HK-2 (cell line): ENCODE results near the gene TENT4B.

Experiments used
- DNase-seq: peaks from one replicate; pipeline ENCODE4 v3.0.0-alpha.2; 2018; ENCODE audit not compliant: unreplicated experiment

Gene TENT4B

DNA sequence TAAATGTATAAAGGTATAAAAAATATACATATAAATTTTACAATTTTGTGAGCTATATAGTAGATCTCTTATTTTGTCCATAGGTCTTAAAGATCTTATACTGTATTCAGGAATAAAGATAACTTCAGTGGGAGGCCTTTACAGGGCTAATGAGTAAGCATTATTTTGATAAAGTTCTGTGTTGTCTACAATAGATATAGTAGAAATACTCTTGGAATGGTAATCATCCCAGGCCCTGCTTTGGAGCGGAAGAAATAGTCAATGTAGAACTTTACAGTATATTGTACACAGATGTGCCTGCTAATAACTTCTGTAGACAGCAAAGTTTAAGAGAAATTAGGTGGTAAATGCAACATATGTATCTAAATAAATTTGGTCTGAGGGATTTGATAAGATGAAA is 42.6 kb downstream of the TENT4B start:
- DNase-seq: no peak

DNA sequence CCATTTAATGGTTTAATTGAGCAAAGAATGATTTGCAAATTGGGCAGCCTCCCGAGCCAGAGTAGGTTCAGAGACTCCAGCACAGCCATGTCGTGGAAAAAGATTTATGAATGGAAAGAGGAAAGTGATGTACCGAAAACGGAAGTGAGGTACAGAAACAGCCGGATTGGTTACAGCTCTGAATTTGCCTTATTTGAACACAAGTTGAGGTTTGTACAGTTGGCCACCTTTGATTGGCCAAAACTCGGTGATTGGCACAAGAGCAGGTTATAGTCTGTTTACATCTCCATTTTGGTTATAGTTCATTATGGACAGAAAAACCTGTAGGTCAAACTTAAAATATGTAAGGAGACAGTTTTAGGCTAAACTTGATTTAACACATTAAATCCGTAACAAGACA is 44.5 kb downstream of the TENT4B start:
- no peak for DNase-seq

DNA sequence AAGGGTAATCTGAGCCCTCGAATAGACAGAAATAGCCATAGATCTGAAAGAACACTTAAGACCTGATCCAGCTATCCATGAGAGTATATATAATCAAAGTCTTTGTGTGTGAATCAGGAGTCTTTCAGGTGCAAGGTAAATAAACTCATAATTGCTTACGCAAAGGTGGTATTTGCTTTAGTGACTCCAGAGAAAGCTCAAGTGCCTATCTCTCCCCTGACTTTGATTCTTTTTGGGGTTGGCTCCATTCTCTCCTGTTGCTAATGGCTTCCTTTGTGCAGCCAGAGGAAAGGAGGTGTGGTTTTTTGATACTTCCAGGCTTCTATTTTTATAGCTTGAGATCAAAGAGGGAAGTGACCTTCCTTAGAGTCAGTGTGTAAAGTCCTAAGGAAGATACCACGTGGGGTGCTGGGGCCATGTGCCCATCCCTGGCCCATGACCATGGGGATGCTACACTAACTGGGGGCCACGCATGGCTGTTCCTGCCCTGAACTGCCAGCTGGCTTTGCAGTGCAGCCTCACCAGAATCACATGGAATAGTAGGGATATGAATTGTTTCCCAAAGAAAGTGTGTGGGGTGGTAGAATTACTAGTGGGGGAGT is 45.8 kb downstream of the TENT4B start:
- no peak for DNase-seq

DNA sequence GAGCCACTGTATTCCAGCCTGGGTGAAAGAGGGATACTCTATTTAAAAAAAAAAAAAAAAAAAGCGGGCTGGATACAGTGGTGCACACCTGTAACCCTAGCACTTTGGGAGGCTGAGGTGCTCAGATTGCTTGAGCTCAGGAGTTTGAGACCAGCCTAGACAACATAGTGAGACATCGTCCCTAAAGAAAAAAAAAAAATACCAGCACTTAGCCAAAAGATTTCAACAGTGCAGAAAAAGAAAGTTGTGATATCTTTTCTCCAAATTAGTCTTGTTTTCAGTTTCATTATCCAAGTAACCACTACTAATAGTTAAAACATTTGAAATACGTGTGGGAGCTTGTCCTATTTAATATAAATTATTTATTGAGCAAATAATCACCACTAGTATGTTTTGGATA is 48.7 kb downstream of the TENT4B start:
- DNase-seq: no peak

DNA sequence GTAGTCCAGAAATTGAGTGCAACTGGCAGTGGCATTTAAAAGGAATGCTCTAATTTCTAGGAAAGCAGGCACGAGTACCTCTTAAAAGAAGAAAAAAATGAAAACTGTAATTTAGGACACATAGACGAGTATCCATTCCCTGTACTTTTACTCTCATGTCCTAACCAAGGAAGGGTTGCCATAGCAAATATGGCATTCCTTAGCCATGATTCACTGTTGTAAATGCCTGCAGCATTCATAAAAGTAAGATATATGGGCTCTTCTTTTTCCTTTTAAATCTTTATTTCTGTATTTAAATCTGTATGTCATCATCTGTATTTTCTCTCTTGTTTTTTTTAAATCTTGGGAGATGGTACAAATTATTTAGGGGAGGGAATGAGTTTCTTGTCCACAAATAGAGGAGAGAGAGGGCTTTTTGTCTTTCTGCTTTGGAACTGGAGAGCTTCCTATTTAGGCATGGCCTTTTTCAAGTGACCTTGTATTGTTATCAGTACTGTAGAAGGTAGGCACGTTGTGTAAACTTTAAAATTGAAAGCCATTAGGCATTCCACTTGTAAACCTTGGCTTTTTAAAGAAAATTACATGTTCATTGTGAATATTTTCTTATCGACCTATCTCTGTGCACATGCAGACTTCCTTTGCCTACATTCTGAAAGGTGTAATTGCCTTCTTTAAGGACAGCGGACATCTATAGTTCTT is 50.0 kb downstream of the TENT4B start:
- DNase-seq: no peak

DNA sequence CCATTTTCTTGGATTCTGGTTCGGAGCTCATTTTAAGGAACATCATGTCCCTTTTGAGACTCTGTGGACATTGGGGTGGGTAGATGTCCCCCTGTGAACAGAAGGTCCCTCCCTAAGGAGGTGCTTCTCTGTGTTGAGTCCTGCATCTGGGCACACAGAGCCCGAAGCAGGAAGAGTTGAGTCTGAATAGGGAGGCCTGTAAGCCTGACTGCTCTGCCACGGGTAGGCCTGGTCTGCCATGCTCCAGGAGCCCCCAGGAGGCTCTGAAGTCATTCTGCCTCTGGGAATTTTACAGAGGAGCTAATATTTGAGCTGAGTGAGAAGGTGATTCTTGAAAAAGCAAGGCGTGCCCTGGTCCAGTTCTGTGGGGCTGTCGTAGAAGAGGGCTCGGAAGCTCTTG is 50.6 kb downstream of the TENT4B start:
- no peak for DNase-seq

DNA sequence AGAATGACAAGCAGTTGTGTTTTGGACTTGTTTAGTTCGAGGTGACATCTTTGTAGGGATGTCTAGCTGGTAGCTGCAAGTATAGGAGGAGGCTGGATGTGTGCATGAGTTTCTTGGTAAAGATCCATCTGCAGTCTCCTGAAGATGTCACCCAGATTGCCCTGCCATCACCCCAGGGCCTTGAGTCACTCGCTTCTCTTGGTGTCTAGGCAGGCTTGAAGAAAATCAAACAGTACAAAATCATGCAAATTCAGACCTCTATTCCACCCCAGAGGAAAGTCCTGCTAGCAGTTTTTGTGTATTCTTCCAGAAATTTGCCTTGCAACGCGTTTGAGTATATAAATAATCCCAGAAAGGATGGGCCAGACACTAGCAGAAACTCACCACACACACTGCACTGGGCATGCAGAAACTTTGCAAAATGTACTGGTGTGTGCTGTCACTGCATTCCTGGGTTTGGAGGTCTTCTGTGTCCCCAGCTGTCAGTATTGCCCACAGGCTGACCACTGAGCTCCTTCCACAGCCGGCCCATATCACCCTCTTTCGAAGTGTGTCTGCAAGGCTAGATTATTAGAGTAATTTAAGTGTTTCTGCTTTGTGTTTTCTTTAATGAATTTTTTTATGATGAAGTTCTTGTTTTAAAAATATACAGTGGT is 51.5 kb downstream of the TENT4B start:
- no peak for DNase-seq

DNA sequence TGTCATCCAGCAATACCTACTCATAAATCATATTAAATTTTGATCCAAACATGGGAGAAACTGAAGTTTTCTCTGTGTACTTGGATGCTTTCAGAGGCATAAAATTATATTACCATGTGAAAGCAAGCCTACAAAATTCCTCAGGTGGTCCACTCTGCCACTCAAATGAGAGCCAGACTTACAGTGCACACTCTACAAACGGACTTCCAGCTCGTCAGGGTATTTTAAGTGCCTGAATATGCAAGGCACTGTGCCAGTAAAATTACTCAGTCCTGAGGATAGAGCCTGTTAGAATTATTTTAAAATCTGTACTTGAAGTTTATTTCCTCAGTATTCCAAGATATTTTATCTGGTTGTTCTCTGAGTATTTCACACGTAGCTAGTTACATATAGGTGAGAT is 54.5 kb downstream of the TENT4B start:
- DNase-seq: no peak

DNA sequence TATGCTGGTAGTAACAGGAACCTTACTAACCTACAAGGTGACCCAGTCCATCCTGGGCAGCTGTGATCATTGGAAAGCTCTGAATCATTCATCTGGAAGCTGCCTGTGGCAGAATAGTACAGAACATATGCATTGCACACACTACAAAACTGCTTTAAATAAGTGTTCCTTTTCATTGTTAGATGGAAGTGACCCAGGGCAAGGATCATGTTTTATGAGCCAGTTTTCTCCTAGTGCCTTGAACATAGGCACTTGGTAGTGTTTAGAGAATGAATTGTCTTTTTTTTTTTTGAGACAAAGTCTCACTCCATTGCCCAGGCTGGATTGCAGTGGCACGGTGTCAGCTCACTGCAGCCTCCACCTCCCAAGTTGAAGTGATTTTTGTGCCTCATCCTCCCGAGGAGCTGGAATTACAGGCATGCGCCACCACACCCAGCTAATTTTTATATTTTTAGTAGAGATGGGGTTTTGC is 55.4 kb downstream of the TENT4B start:
- DNase-seq: no peak

DNA sequence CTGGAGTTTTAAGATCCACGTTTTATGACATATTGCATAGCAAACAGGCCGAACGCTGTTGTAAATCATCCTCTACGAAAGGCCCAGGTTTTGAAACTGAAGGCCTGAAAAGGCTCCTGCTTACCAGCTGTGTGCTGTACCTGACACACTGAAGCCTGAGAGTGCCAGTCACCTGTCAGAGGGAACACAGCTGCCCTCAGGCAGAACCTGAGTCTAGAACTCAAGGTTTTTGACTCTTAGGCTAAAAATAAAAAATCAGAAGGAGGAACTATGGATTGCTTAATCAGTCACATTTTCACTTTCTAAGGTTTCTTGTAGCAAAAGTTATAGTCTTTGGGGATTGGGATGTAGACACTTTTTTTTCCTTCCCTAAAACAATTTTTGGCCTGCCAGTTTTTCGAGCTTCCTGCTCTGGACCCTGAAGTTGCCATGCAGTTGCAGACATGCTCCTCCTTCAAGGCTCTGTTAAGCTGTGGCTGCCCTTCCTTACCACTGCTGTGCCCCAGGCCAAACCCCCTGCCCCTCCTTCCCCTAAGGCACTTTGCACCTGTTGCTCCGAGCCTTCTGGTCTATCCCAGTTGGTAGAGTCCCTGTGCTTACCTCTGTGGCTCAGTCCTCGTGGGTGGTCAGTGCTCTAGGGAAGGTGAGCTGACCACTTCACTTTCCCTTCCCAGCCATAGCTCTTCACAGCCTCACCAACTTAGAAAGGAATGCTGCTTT is 56.6 kb downstream of the TENT4B start:
- DNase-seq: no peak

DNA sequence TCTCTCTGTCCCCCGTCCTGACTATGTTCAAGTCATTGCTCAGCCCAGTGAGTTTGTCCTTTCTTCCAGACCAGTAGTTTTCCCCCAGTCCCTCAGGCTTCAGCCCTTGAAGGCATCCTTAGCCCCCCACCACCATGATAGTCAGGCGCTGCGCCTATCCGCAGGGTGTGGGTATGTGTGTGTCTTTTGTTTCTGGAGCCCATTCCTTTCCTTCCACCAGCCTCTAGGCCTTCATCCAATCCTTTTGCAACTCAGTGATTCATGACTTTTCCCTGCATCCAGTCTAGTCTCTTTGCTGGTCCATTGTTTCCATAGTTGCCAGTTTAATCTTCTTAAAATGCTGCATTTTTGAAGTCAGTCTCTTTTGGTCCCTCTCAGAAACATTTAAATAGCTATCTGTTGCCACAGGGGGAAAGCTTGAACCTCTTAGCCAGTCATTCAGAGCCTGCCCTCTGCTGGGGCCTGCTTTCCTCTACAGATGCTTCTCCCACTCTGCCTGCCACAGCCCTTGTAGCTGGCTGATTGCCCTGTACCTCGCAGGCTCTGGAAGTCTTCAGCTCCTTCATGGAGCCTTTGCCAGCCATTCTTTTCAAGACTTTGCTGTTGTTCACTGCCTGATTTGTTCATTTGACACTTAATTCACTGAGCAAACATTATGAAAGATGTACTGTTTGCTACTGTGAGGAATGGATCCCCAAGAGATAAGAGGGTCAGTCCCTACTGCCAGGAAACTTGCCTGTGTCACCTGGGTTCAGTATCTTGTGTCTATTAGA is 57.3 kb downstream of the TENT4B start:
- DNase-seq: peak; percentile 53

DNA sequence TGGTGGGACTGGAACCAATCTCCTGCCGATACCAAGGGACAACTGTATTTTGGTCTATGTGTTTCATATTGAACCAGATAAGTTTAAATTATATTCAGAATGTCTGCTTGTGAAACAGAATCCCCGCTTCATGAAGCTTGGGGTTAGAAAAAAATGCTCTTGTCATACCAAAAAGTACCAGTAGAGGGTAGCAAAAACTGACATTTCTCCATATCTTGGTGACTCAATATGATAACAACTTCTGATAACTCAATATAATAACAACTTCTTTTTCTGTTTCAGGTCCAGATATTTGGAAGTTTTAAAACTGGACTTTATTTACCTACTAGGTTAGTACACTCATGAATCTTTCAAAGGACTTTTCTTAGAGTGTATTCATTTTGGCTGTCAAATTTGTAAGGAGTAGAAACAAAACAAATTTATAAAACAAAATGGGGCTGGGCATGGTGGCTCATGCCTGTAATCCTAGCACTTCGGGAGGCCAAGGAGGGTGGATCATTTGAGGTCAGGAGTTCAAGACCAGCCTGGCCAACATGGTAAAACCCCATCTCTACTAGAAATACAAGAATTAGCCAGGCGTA is 60.9 kb downstream of the TENT4B start:
- DNase-seq: no peak

DNA sequence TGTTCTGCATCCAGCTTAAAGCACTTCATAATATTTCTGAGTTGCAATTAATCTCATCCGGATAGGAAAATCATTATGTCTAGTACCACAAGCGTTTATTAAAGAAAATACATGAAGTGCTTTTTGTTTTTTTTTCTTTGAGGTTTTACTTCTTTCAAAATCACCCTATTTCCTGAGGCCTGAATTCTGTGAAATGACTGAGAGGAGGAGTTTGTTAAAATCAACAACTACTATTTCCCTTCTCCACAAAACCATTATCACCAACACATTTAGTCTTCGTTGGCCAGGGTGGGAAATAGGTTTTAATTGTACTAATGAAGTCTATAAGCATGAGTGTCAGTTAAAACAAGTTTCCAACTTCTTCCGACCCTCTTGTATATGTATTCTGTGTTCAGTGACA is 62.6 kb downstream of the TENT4B start:
- DNase-seq: no peak

DNA sequence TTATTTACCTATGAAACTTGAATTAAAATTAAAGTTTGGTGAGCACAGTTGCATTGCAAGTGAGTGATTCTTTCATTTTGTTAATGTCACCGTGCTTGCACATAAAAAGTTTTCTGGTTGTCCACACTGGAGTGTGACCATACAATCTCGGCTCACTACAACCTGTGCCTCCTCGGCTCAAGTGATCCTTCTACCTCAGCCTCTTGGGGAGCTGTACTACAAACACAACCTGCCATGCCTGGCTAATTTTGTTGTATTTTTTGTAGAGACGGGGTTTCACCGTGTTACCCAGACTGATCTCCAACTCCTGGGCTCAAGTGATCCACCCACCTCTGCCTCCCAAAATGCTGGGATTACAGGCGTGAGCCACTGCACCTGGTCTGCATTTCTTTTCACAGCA is 63.1 kb downstream of the TENT4B start:
- no peak for DNase-seq

DNA sequence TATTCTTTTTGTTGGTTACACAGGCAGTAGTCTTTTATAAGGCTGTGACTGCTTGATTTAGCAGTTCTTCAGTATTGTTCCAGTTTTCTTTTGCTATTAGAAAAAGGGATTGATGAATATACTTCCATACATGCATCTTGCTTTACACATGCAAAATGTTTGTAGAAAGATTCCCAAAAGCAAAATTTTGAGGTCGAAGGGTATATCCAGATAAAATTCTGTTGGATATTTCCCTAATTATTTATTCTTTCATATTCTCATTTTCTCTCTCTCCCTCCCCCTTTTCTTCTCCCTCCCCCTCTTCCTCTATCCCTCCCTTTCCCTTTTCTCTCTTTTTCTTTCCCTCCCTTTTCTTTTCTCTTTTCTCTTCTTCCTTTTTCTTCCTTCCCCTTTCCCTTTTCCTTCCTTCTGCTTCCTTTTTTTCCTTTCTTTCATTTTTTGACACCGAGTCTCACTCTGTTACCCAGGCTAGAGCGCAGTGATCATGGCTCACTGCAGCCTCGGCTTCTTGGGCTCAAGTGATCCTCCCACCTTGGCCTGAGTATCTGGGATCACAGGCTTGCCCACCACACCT is 66.4 kb downstream of the TENT4B start:
- DNase-seq: no peak

DNA sequence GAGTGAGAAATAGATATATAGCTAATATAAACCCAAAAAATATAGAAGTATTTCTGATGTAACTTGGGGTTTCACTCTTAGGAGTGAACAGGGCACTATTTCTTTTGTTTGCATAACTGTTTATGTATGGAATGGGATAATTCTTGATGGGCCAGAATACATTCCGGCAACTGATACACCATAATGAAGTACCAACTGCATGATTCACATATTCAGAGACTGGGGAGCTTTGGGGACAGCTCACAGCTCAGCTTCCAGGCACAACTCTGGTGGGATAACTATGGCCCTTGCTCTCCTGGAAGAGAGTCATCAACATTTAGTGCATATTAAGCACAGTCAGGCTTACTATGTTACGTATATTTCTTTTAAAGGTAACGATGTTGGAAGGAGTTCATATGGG is 71.2 kb downstream of the TENT4B start:
- DNase-seq: no peak

DNA sequence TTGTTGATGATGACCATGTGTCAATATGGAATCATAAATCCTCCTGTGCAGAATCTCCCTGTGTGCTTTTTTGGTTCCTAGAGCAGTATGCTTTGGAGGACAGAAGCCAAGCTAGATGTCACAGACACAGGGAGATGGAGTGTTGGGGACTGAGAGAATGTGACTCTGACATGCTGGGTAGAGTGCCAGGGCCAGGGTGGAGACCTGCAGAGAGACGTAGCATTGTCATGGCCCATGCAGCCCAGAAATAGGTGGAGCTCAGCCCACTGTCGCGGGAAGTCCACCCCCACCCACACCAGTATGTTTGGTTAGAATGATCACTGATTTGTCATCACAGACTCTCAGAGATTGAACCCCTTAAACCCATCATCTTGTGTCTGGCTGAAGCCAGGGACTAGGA is 74.0 kb downstream of the TENT4B start:
- DNase-seq: no peak

DNA sequence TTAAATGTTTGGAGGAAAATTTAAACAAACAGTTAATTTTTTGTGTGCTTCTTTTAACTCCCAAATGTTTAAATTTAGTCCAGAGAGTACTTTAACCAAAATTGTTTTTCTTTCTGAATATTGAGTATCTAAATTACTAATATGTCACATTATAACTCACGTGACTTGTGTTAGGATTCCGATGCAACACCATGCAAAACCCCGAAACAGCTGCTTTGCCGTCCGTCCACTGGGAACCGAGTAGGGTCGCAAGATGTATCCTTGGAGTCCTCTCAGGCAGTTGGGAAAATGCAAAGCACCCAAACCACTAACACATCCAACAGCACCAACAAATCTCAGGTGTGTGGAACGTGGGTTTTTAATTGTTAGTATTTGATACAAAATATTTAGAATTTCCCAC is 74.6 kb downstream of the TENT4B start:
- no peak for DNase-seq

DNA sequence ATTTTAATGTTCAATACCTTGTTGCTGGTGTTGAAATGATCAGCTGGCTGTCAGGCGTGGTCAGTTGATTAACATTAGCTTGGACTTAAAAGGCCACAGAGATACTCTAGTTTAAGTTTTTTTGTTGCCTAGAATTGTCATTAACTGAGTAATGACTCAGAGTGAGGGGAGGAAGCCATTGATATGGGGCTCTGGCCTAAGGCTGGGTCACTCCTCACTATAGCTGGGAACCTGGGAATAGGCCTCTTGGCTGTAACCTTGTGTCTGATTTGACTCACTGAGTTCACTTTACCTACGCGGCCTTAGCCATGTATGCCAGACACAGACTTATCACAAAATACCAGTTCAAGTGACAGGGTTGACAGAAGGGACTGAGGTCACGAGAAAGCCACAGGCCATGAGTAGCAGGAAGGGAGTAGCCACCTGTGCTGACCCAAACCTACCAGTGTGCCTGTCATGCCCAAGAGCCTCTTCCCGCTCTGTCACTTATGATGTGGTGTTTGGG is 75.3 kb downstream of the TENT4B start:
- no peak for DNase-seq

DNA sequence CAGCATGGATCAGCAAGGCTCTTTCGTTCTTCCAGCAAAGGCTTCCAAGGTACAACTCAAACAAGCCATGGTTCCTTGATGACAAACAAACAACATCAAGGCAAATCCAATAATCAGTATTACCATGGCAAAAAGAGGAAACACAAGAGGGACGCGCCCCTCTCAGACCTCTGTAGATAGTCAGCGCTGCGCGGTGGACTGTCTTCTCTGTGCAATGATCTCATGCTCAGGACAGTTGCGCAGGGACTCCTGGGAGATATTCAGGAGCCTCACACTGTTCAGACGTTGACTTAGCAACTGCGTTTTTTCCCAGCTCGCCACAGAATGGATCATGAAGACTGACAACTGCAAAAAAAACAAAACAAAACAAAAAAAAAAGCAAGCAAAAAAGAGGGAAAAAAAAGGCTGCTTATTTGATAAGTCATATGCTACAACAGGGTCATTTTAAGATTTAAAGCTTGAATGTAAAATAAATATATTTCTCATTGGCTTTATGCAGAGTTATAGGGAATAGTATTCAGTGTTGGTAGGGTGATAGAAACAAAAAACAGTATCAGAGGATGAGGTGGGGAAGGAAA is 76.1 kb downstream of the TENT4B start:
- DNase-seq: no peak
